NT2/D1 (cell line): ENCODE data around the gene FAM229B.

Experiments
- YY1 ChIP-seq: IDR thresholded peaks from 2 replicates; pipeline ENCODE4 v1.6.1; 2011; ENCODE audit not compliant: insufficient read length, insufficient read depth
- ZNF274 ChIP-seq: IDR thresholded peaks from 2 replicates; pipeline ENCODE4 v1.6.1; 2011; ENCODE audit warnings: mild to moderate bottlenecking, low read depth, low read length

- TF ChIP-seq YY1 (no peak), ZNF274 (no peak)
These were observed 37.0 kb upstream of the FAM229B start for GRCh38 chr6:112050429-112050828.
